Naive thymus-derived CD4-positive, alpha-beta T cell (primary cell): Measurements from ENCODE around the gene ARHGAP10. TPM values are rescaled to one million over a fixed set of nuclear protein-coding genes. Genes with fewer than 3 reads are reported as not detected.
"Not testable (repeated sequence)": the region's sequence is repeated elsewhere in the genome, so short reads cannot be mapped to it uniquely, and the experiment has no call there.

ENCODE experiments used
- ATAC-seq: fragments of 150-1000 bp; cut with Tn5 transposase; 2 replicates; pipeline ENCODE4 v1.10.0; 2021; ENCODE audit warnings: mild to moderate bottlenecking, moderate library complexity
- CTCF ChIA-PET: fragments of 350-600 bp; sonication (Branson Sonifier 250); formaldehyde crosslinking; loops from one replicate; lab custom pipeline; 2021; ENCODE audit warnings: antibody characterized with exemption; lab: Charles Lee
- POLR2A ChIA-PET: fragments of 350-600 bp; sonication (Branson Sonifier 250); formaldehyde crosslinking; loops from one replicate; lab custom pipeline; 2021; ENCODE audit warnings: antibody characterized with exemption, inconsistent platforms; lab: Charles Lee
- DNase-seq, 9 donors: peaks; one replicate each; pipeline versions ENCODE4 v3.0.0 to v3.0.0-alpha.2; 2020 to 2022; ENCODE audit warnings: mixed read lengths in 1 of 9
- H3K27ac ChIP-seq: one replicate; pipeline ENCODE4 v1.7.0; 2013; ENCODE audit warnings: mild to moderate bottlenecking, low read depth, low read length, moderate library complexity
- H3K27me3 ChIP-seq, 2 donors: one replicate each; pipeline ENCODE4 v1.7.0; 2013; ENCODE audit warnings: low read length in 2 of 2, mild to moderate bottlenecking in 2 of 2, moderate library complexity in 2 of 2; ENCODE audit not compliant: control insufficient read depth in 2 of 2, insufficient read depth in 2 of 2
- H3K36me3 ChIP-seq, 3 experiments: 1 replicate in 2 of 3; 2 replicates in 1 of 3; pipeline ENCODE4 v1.7.0; 2013; ENCODE audit warnings: low read length in 3 of 3, mild to moderate bottlenecking in 3 of 3, moderate library complexity in 1 of 3; ENCODE audit not compliant: insufficient read depth in 3 of 3, control insufficient read depth in 2 of 3
- H3K4me1 ChIP-seq, 2 donors: one replicate each; pipeline ENCODE4 v1.7.0; 2013; ENCODE audit warnings: low read length in 2 of 2, mild to moderate bottlenecking in 2 of 2, moderate library complexity in 1 of 2; ENCODE audit not compliant: control insufficient read depth in 2 of 2, insufficient read depth in 2 of 2
- H3K4me3 ChIP-seq: 2 replicates; pipeline ENCODE4 v1.7.0; 2013; ENCODE audit warnings: mild to moderate bottlenecking, low read length
- H3K9me3 ChIP-seq, 3 experiments: 1 replicate in 2 of 3; 2 replicates in 1 of 3; pipeline ENCODE4 v1.7.0; 2013; ENCODE audit warnings: low read length in 3 of 3; ENCODE audit not compliant: control insufficient read depth in 2 of 3
- H3K27ac Mint-ChIP-seq, 9 donors: one replicate each; pipeline ENCODE4 v1.8.0; 2020 to 2022; ENCODE audit warnings: mixed read lengths in 9 of 9, mild to moderate bottlenecking in 8 of 9, moderate library complexity in 5 of 9, inconsistent platforms in 2 of 9
- H3K27me3 Mint-ChIP-seq, 5 donors: one replicate each; pipeline ENCODE4 v1.8.0; 2021 to 2022; ENCODE audit warnings: mixed read lengths in 5 of 5, mild to moderate bottlenecking in 1 of 5
- H3K36me3 Mint-ChIP-seq, 5 donors: one replicate each; pipeline ENCODE4 v1.8.0; 2020 to 2022; ENCODE audit warnings: mixed read lengths in 5 of 5, mild to moderate bottlenecking in 3 of 5, inconsistent platforms in 1 of 5
- H3K4me1 Mint-ChIP-seq, 7 donors: one replicate each; pipeline ENCODE4 v1.8.0; 2020 to 2022; ENCODE audit warnings: mixed read lengths in 7 of 7, mild to moderate bottlenecking in 3 of 7, inconsistent platforms in 1 of 7
- H3K4me3 Mint-ChIP-seq, 10 donors: one replicate each; pipeline ENCODE4 v1.8.0; 2020 to 2022; ENCODE audit warnings: mild to moderate bottlenecking in 10 of 10, mixed read lengths in 10 of 10, moderate library complexity in 6 of 10, inconsistent platforms in 2 of 10
- H3K9me3 Mint-ChIP-seq, 11 donors: one replicate each; pipeline ENCODE4 v1.8.0; 2020 to 2022; ENCODE audit warnings: mixed read lengths in 11 of 11, mild to moderate bottlenecking in 4 of 11, inconsistent platforms in 1 of 11, moderate library complexity in 1 of 11
- intact Hi-C, 2 donors: fragments of 100-400 bp; cut with micrococcal nuclease; formaldehyde crosslinking; loops; one replicate each; pipeline ENCODE4 v1.15.1; 2023
- polyA plus RNA-seq, 2 donors: library from polyadenylated mRNA; unstranded; fragments of 300-500 nt; fragmentation: Illumina TruSeq; gene quantifications; one replicate each; pipeline ENCODE4 v1.2.3, GENCODE V29; 2021
- total RNA-seq, 6 experiments: library from RNA in 5 of 6; stranded (reverse) in 5 of 6; gene quantifications; 1 replicate in 5 of 6; 2 replicates in 1 of 6; pipeline ENCODE4 v1.2.3 and lab custom pipeline; 2021 to 2026

Gene ARHGAP10
- total and polyA plus RNA-seq, 7 experiments from 2014 or later: 1.9 to 8.5 (median 3.0) TPM

- Histone ChIP-seq H3K27ac (no peak overlapping the region), H3K36me3 (no peaks in the 10 kb centered on the region), H3K27me3 (no peaks in the 10 kb centered on the region), H3K4me3 (no peak overlapping the region), H3K4me1 (no peaks in the 10 kb centered on the region), H3K9me3 (no peaks in the 10 kb centered on the region)
- ChIA-PET CTCF (no interaction called here), POLR2A (no interaction called here)
- Mint-ChIP-seq H3K36me3 (peaks cover 0 to 7% (median 3%) of the 10 kb centered on the region in 5 donors), H3K27ac (peak overlapping the region in 1 of 9 donors; percentile 35), H3K27me3 (no peaks in the 10 kb centered on the region), H3K4me1 (peaks cover 0 to 10% (median 0%) of the 10 kb centered on the region in 7 donors), H3K4me3 (no peak overlapping the region), H3K9me3 (peaks cover 0 to 4% (median 0%) of the 10 kb centered on the region in 11 donors)
- DNase-seq: no peak
- ATAC-seq: no peak
- intact Hi-C loops: no loop called here
These were observed 255.4 kb downstream of the ARHGAP10 start for GRCh38 chr4:147987252-147987651.

GRCh38 chr4:147991543-147992283 lies 259.8 kb downstream of the ARHGAP10 start:
- Histone ChIP-seq H3K27me3 (no peaks in the 10 kb centered on the region), H3K27ac (no peak overlapping the region), H3K9me3 (no peaks in the 10 kb centered on the region), H3K36me3 (no peaks in the 10 kb centered on the region), H3K4me1 (no peaks in the 10 kb centered on the region), H3K4me3 (no peak overlapping the region)
- ATAC-seq (no peak), DNase-seq (no peak)
- Mint-ChIP-seq H3K4me1 (no peaks in the 10 kb centered on the region), H3K4me3 (no peak overlapping the region), H3K27ac (no peak overlapping the region), H3K9me3 (no peaks in the 10 kb centered on the region), H3K36me3 (no peaks in the 10 kb centered on the region), H3K27me3 (no peaks in the 10 kb centered on the region)
- POLR2A ChIA-PET: no interaction called here
- CTCF ChIA-PET: no interaction called here
- intact Hi-C loops: no loop called here

- Mint-ChIP-seq H3K9me3 (no peaks in the 10 kb centered on the region), H3K27me3 (no peaks in the 10 kb centered on the region), H3K4me3 (no peak overlapping the region), H3K4me1 (no peaks in the 10 kb centered on the region), H3K36me3 (peaks cover 0 to 3% (median 0%) of the 10 kb centered on the region in 5 donors), H3K27ac (no peak overlapping the region)
- Histone ChIP-seq H3K4me1 (no peaks in the 10 kb centered on the region), H3K9me3 (no peaks in the 10 kb centered on the region), H3K4me3 (no peak overlapping the region), H3K36me3 (no peaks in the 10 kb centered on the region), H3K27me3 (no peaks in the 10 kb centered on the region), H3K27ac (no peak overlapping the region)
- no peak for DNase-seq
- no peak for ATAC-seq
- intact Hi-C loops: no loop called here
- POLR2A ChIA-PET: no interaction called here
- CTCF ChIA-PET: interaction anchor here (0.6 kb wide), 1 partner anchor 374 kb away, joined by 3 read pairs; no protein-coding TSS in a partner anchor
These were observed 262.2 kb downstream of the ARHGAP10 start for GRCh38 chr4:147994076-147994475.

- Histone ChIP-seq H3K27me3 (no peaks in the 10 kb centered on the region), H3K4me1 (no peaks in the 10 kb centered on the region), H3K36me3 (no peaks in the 10 kb centered on the region), H3K9me3 (no peaks in the 10 kb centered on the region), H3K4me3 (no peak overlapping the region), H3K27ac (no peak overlapping the region)
- DNase-seq: no peak
- H3K4me1 Mint-ChIP-seq: no peaks in the 10 kb centered on the region
- intact Hi-C loops: no loop called here
- POLR2A ChIA-PET: no interaction called here
- ATAC-seq: no peak
- no peaks in the 10 kb centered on the region for H3K27me3 Mint-ChIP-seq
- peaks cover 0 to 3% (median 0%) of the 10 kb centered on the region in 11 donors for H3K9me3 Mint-ChIP-seq
- peaks cover 0 to 3% (median 0%) of the 10 kb centered on the region in 5 donors for H3K36me3 Mint-ChIP-seq
- H3K27ac Mint-ChIP-seq: no peak overlapping the region
- CTCF ChIA-PET: no interaction called here
- H3K4me3 Mint-ChIP-seq: no peak overlapping the region
These were observed 262.9 kb downstream of the ARHGAP10 start for GRCh38 chr4:147994491-147995385.

- Histone ChIP-seq H3K27me3 (no peaks in the 10 kb centered on the region), H3K9me3 (no peaks in the 10 kb centered on the region), H3K4me1 (no peaks in the 10 kb centered on the region), H3K4me3 (no peak overlapping the region), H3K27ac (no peak overlapping the region), H3K36me3 (no peaks in the 10 kb centered on the region)
- H3K27ac Mint-ChIP-seq: no peak overlapping the region
- H3K4me3 Mint-ChIP-seq: no peak overlapping the region
- H3K27me3 Mint-ChIP-seq: no peaks in the 10 kb centered on the region
- DNase-seq (no peak), ATAC-seq (no peak)
- ChIA-PET CTCF (no interaction called here), POLR2A (no interaction called here)
- H3K4me1 Mint-ChIP-seq: no peaks in the 10 kb centered on the region
- peaks cover 0 to 3% (median 0%) of the 10 kb centered on the region in 5 donors for H3K36me3 Mint-ChIP-seq
- intact Hi-C loops: no loop called here
- H3K9me3 Mint-ChIP-seq: peaks cover 0 to 9% (median 3%) of the 10 kb centered on the region in 11 donors
These were observed 265.0 kb downstream of the ARHGAP10 start for GRCh38 chr4:147996859-147997258.

- CTCF ChIA-PET, DNase-seq, intact Hi-C loops, H3K27me3 Mint-ChIP-seq, ATAC-seq, H3K4me3 Mint-ChIP-seq, POLR2A ChIA-PET, H3K36me3 ChIP-seq, H3K27ac Mint-ChIP-seq, H3K27ac ChIP-seq, H3K9me3 ChIP-seq, H3K27me3 ChIP-seq, H3K4me3 ChIP-seq: not testable (repeated sequence)
- H3K36me3 Mint-ChIP-seq: peaks cover 0 to 10% (median 5%) of the 10 kb centered on the region in 5 donors
- peaks cover 0 to 23% (median 12%) of the 10 kb centered on the region in 7 donors for H3K4me1 Mint-ChIP-seq
- peaks cover 0 to 11% of the 10 kb centered on the region in 2 donors for H3K4me1 ChIP-seq
- H3K9me3 Mint-ChIP-seq: peaks cover 0 to 12% (median 3%) of the 10 kb centered on the region in 11 donors
These were observed 268.1 kb downstream of the ARHGAP10 start for GRCh38 chr4:148000038-148000437.
